ENCODE results near the gene PGC.

The PGC gene

GRCh38 chr6:41779788-41780550, 32.8 kb upstream of the PGC start, which contains the start of gene FRS3:
TSS of gene FRS3 (minus strand) at chr6:41779900. CDS start at chr6:41776987, 2,913 bp downstream.
- peak; percentile 84 for TF ChIP-seq CTCF (IDR thresholded peaks at IDR 0.05)

- no peak for TF ChIP-seq CTCF (IDR thresholded peaks at IDR 0.05)
Observed at GRCh38 chr6:41779336-41779735, 32.1 kb upstream of the PGC start.

- no peak for TF ChIP-seq CTCF (IDR thresholded peaks at IDR 0.05)
Observed at GRCh38 chr6:41778895-41779294, 31.7 kb upstream of the PGC start.

GRCh38 chr6:41777551-41778285, 30.5 kb upstream of the PGC start:
- TF ChIP-seq CTCF (IDR thresholded peaks at IDR 0.05): no peak

- no peak for TF ChIP-seq CTCF (IDR thresholded peaks at IDR 0.05)
Observed at GRCh38 chr6:41775293-41775882, 28.2 kb upstream of the PGC start.

GRCh38 chr6:41774841-41775240, 27.6 kb upstream of the PGC start:
- no peak for TF ChIP-seq CTCF (IDR thresholded peaks at IDR 0.05)

GRCh38 chr6:41771058-41771983, 24.1 kb upstream of the PGC start:
- TF ChIP-seq CTCF (IDR thresholded peaks at IDR 0.05): no peak
